GM23248 (cell line): Measurements from ENCODE around the gene OPRD1. TPM values are rescaled to one million over a fixed set of nuclear protein-coding genes. Genes with fewer than 3 reads are reported as not detected.
A peak's percentile ranks its signal among the peaks of the same experiment; 100 is the strongest.

ENCODE experiments used
- DNase-seq: peaks from one replicate; pipeline ENCODE4 v3.0.0-alpha.2; 2015
- H2AFZ ChIP-seq: fragments of 200-600 bp; sonication (generic); 2 replicates; pipeline ENCODE4 v1.6.1; 2016; ENCODE audit warnings: antibody characterized with exemption
- H3F3A ChIP-seq: fragments of 200-600 bp; sonication (generic); 2 replicates; pipeline ENCODE4 v1.6.1; 2016; ENCODE audit warnings: mild to moderate bottlenecking, antibody characterized with exemption, mixed run types; ENCODE audit not compliant: insufficient read depth
- H3K27ac ChIP-seq: fragments of 200-600 bp; sonication (generic); 2 replicates; pipeline ENCODE4 v1.5.1; 2016; ENCODE audit warnings: mild to moderate bottlenecking
- H3K27me3 ChIP-seq: fragments of 200-600 bp; sonication (generic); replicated peaks from 2 replicates; pipeline ENCODE4 v1.6.1; 2016; ENCODE audit warnings: mild to moderate bottlenecking; ENCODE audit not compliant: insufficient read depth
- H3K36me3 ChIP-seq: fragments of 200-600 bp; sonication (generic); 2 replicates; pipeline ENCODE4 v1.6.1; 2016; ENCODE audit warnings: low read depth, mild to moderate bottlenecking
- H3K4me1 ChIP-seq: fragments of 200-600 bp; sonication (generic); 2 replicates; pipeline ENCODE4 v1.6.1; 2016; ENCODE audit warnings: mild to moderate bottlenecking; ENCODE audit not compliant: insufficient read depth
- H3K4me2 ChIP-seq: fragments of 200-600 bp; sonication (generic); one replicate; pipeline ENCODE4 v1.6.1; 2016; ENCODE audit warnings: mild to moderate bottlenecking; ENCODE audit not compliant: unreplicated experiment
- H3K4me3 ChIP-seq: fragments of 200-600 bp; sonication (generic); 2 replicates; pipeline ENCODE4 v1.5.1; 2016; ENCODE audit warnings: mild to moderate bottlenecking
- H3K79me2 ChIP-seq: fragments of 200-600 bp; sonication (generic); 2 replicates; pipeline ENCODE4 v1.6.1; 2016; ENCODE audit warnings: mild to moderate bottlenecking; ENCODE audit not compliant: insufficient read depth
- H3K9ac ChIP-seq: fragments of 200-600 bp; sonication (generic); 2 replicates; pipeline ENCODE4 v1.6.1; 2016; ENCODE audit warnings: mild to moderate bottlenecking
- H3K9me2 ChIP-seq: fragments of 200-600 bp; sonication (generic); 2 replicates; pipeline ENCODE4 v1.6.1; 2016; ENCODE audit warnings: mixed run types, mild to moderate bottlenecking, moderate library complexity; ENCODE audit not compliant: insufficient read depth
- H3K9me3 ChIP-seq: fragments of 200-600 bp; sonication (generic); one replicate; pipeline ENCODE4 v1.6.1; 2017; ENCODE audit warnings: low read depth
- H4K20me1 ChIP-seq: fragments of 200-600 bp; sonication (generic); 2 replicates; pipeline ENCODE4 v1.6.0; 2016; ENCODE audit not compliant: insufficient read depth
- EZH2 ChIP-seq: fragments of 200-600 bp; sonication (generic); IDR thresholded peaks from 2 replicates; pipeline ENCODE4 v1.6.1; 2018; ENCODE audit warnings: antibody characterized with exemption, mild to moderate bottlenecking; ENCODE audit not compliant: insufficient read depth, poor library complexity, severe bottlenecking
- EZH2phosphoT487 ChIP-seq: fragments of 200-600 bp; sonication (generic); IDR thresholded peaks from 2 replicates; pipeline ENCODE4 v1.6.1; 2018; ENCODE audit warnings: antibody characterized with exemption, moderate library complexity, mild to moderate bottlenecking, low read depth; ENCODE audit not compliant: insufficient read depth
- WGBS, 2 experiments: methylation state at CpG; one replicate each; pipeline ENCODE4 v1.1.6; 2015 to 2017; ENCODE audit warnings: low lambda C conversion rate in 2 of 2, low coverage in 1 of 2; ENCODE audit errors: missing lambda C conversion rate in 2 of 2; 5-methylcytosine and 5-hydroxymethylcytosine counted together
- in situ Hi-C: fragments of 300-500 bp; cut with MboI; formaldehyde crosslinking; loops from 2 replicates; pipeline ENCODE4 v1.15.0; 2020
- polyA plus RNA-seq: library from polyadenylated mRNA; unstranded; fragments of >200 nt; fragmentation: Nextera tagmentation; extraction: Ambion mirVana; gene quantifications from 2 replicates; pipeline ENCODE4 v1.2.1, GENCODE V29; 2016
- total RNA-seq: library from RNA; depleted of rRNA; stranded (reverse); fragments of >200 nt; shearing (Covaris generic); gene quantifications from 2 replicates; pipeline ENCODE4 v1.2.3, GENCODE V29; 2014

OPRD1 gene
- total and polyA plus RNA-seq, 2 experiments from 2014 or later, result not detected

- Histone ChIP-seq H3K9me2 (no peaks in the 10 kb centered on the region), H4K20me1 (no peaks in the 10 kb centered on the region), H2AFZ (no peak overlapping the region), H3K27me3 (peaks cover 6% of the 10 kb centered on the region; the same call in 1 of the 2 replicates), H3K4me2 (no peak overlapping the region), H3F3A (no peaks in the 10 kb centered on the region), H3K4me3 (no peak overlapping the region), H3K9ac (no peak overlapping the region), H3K36me3 (no peaks in the 10 kb centered on the region), H3K27ac (no peak overlapping the region), H3K79me2 (no peaks in the 10 kb centered on the region), H3K4me1 (no peaks in the 10 kb centered on the region), H3K9me3 (no peaks in the 10 kb centered on the region)
- TF ChIP-seq EZH2 (no peak), EZH2phosphoT487 (no peak)
- peak; percentile 33 for DNase-seq
- WGBS, 2 experiments, result 58% methylated on average over 3 of the region's 3 CpGs
- in situ Hi-C loops, result no loop called here
Observed at GRCh38 chr1:28860332-28861073, 48.5 kb downstream of the OPRD1 start.

DNA sequence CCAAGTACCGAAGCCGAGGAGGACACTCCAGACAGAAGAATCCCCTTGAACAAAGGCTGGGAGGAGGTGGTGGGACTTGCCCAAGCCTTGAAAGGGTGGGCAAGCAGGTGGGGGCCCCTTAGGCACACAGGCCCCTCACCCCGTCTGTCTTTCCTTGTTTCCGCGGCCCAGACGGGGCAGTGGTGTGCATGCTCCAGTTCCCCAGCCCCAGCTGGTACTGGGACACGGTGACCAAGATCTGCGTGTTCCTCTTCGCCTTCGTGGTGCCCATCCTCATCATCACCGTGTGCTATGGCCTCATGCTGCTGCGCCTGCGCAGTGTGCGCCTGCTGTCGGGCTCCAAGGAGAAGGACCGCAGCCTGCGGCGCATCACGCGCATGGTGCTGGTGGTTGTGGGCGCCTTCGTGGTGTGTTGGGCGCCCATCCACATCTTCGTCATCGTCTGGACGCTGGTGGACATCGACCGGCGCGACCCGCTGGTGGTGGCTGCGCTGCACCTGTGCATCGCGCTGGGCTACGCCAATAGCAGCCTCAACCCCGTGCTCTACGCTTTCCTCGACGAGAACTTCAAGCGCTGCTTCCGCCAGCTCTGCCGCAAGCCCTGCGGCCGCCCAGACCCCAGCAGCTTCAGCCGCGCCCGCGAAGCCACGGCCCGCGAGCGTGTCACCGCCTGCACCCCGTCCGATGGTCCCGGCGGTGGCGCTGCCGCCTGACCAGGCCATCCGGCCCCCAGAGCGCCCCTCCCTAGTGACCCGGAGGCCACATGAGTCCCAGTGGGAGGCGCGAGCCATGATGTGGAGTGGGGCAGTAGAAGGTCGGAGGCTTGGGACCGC is 50.8 kb downstream of the OPRD1 start:
- Histone ChIP-seq H3K9me3 (no peaks in the 10 kb centered on the region), H3K27ac (no peak overlapping the region), H3K36me3 (no peaks in the 10 kb centered on the region), H3K27me3 (no peaks in the 10 kb centered on the region; the same call in 1 of the 2 replicates), H3K4me1 (no peaks in the 10 kb centered on the region), H4K20me1 (no peaks in the 10 kb centered on the region), H3K9ac (no peak overlapping the region), H3K4me2 (no peak overlapping the region), H3K9me2 (no peaks in the 10 kb centered on the region), H2AFZ (no peak overlapping the region), H3K4me3 (no peak overlapping the region), H3K79me2 (no peaks in the 10 kb centered on the region), H3F3A (no peaks in the 10 kb centered on the region)
- 91 to 95% methylated on average over 58 to 66 of the region's 66 CpGs for WGBS, 2 experiments
- in situ Hi-C loops, result no loop called here
- TF ChIP-seq EZH2phosphoT487, result no peak
- no peak for TF ChIP-seq EZH2
- no peak for DNase-seq

DNA sequence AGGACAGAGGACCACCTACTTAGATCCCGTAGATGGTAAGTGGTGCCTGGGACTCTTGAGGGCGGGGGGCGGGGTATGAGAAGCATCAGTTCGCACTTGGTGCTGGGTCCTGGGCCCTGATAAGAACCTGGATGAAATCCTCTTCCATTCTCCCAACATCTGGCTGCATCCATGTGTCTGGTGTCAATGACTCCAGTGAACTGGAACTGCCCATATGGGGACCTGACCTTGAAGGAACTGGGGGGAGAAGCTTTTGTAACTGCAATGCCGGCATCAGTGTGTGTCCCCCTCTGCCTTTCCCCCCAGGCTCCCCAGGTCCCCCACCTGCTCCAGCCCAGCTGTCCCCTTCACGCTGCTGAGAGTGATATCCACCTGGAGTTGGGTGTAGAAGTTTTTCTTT is 52.7 kb downstream of the OPRD1 start:
- Histone ChIP-seq H3K4me2 (no peak overlapping the region), H3K9ac (no peak overlapping the region), H3K9me3 (no peaks in the 10 kb centered on the region), H3K79me2 (no peaks in the 10 kb centered on the region), H3K9me2 (no peaks in the 10 kb centered on the region), H3K27me3 (no peaks in the 10 kb centered on the region; the same call in 1 of the 2 replicates), H3K4me1 (no peaks in the 10 kb centered on the region), H3K27ac (no peak overlapping the region), H3K4me3 (no peak overlapping the region), H3K36me3 (no peaks in the 10 kb centered on the region), H3F3A (no peaks in the 10 kb centered on the region), H2AFZ (no peak overlapping the region), H4K20me1 (no peaks in the 10 kb centered on the region)
- WGBS, 2 experiments, result 55 to 61% methylated on average over 5 to 6 of the region's 6 CpGs
- no peak for TF ChIP-seq EZH2
- no peak for TF ChIP-seq EZH2phosphoT487
- in situ Hi-C loops, result no loop called here
- DNase-seq, result no peak

DNA sequence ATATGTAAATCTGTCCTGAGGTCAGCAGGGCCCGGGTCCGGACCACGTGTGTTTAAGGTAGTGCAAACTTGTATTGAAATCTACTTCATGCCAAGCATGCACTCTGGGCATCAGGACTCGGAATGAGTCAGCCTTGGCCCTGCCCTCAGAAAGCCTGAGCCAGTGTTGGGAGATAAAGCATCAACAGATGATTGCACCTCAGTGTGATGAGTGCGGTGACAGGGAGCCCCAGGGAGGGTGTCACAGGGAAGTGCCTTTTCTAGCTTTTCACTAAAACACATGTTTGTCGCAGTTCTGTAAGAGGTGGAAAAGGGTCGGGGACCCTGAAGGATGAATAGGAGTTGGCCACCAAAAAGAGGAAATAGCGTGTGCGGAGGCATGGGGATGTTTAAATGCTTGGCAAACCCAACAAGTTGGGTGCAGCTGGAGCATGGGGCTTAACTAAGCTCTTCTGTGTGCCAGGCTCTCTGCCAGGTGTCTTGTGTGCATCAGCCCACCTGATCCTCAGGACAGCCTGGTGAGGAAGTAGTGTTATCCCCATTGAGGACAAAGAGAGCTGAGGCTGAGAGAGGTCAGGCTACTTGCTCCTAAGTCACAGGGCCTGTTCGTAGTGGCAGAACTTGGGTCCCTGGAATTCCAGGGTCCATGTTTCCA is 54.2 kb downstream of the OPRD1 start:
- Histone ChIP-seq H3F3A (no peaks in the 10 kb centered on the region), H3K79me2 (no peaks in the 10 kb centered on the region), H4K20me1 (no peaks in the 10 kb centered on the region), H2AFZ (no peak overlapping the region), H3K9ac (no peak overlapping the region), H3K27me3 (no peaks in the 10 kb centered on the region; the same call in 1 of the 2 replicates), H3K4me1 (no peaks in the 10 kb centered on the region), H3K4me3 (no peak overlapping the region), H3K4me2 (no peak overlapping the region), H3K9me3 (no peaks in the 10 kb centered on the region), H3K9me2 (no peaks in the 10 kb centered on the region), H3K36me3 (no peaks in the 10 kb centered on the region), H3K27ac (no peak overlapping the region)
- in situ Hi-C loops, result no loop called here
- 41 to 43% methylated on average over 10 of the region's 10 CpGs for WGBS, 2 experiments
- DNase-seq, result peak; percentile 43
- no peak for TF ChIP-seq EZH2
- TF ChIP-seq EZH2phosphoT487, result no peak
